GM12864 (cell line): Measurements from ENCODE around the gene RND3.

Experiments
- DNase-seq: peaks from one replicate; pipeline ENCODE4 v3.0.0-alpha.2; 2011; ENCODE audit warnings: low read depth
- H3K4me3 ChIP-seq: 2 replicates; pipeline ENCODE4 v1.5.1; 2011; ENCODE audit warnings: mild to moderate bottlenecking, low read depth, low read length, control low read depth
- TF ChIP-seq, protein P1 (sequence below): IDR thresholded peaks from 2 replicates; pipeline ENCODE4 v1.5.1; 2011; ENCODE audit warnings: low read depth, mild to moderate bottlenecking, moderate library complexity, low read length, control low read depth, inconsistent platforms; ENCODE audit errors: missing control alignments

RND3 gene

DNA sequence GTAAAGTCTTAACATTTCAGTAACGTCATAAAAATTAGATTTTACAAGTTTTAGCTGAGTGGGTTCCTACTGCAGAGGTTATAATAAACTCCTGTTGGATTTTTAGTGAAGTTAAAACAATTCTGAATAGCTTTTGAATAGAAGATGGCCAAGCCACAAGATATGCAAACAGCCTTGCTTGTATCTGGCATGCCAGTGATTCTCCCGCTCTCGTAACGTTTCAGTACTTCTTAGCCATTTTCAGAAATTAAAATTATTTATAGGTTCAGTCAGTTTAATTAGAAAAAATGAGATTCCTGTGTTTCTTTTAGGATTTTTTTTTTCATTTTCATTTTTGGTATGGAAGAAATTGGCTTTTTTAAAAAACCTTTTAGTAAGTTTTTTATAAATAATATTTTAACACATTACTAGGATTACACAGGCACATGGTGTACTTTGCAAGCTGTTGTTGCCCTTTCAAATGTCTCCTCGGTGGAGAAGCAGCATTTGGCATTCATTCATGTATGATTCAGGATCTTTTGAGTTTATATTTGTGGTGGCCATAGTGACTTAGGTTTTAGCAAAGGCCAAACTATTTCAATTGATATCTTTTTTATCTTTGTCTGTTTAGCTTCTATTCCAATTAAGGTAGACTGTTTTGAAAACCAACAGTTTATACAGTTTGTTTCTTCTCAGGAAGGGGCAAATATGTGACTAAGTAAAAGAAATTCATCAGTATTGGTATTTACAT lies 30.6 kb upstream of the RND3 start:
- H3K4me3 ChIP-seq: no peak overlapping the region
- DNase-seq: no peak
- TF ChIP-seq, protein P1, sequence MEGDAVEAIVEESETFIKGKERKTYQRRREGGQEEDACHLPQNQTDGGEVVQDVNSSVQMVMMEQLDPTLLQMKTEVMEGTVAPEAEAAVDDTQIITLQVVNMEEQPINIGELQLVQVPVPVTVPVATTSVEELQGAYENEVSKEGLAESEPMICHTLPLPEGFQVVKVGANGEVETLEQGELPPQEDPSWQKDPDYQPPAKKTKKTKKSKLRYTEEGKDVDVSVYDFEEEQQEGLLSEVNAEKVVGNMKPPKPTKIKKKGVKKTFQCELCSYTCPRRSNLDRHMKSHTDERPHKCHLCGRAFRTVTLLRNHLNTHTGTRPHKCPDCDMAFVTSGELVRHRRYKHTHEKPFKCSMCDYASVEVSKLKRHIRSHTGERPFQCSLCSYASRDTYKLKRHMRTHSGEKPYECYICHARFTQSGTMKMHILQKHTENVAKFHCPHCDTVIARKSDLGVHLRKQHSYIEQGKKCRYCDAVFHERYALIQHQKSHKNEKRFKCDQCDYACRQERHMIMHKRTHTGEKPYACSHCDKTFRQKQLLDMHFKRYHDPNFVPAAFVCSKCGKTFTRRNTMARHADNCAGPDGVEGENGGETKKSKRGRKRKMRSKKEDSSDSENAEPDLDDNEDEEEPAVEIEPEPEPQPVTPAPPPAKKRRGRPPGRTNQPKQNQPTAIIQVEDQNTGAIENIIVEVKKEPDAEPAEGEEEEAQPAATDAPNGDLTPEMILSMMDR: no peak

DNA sequence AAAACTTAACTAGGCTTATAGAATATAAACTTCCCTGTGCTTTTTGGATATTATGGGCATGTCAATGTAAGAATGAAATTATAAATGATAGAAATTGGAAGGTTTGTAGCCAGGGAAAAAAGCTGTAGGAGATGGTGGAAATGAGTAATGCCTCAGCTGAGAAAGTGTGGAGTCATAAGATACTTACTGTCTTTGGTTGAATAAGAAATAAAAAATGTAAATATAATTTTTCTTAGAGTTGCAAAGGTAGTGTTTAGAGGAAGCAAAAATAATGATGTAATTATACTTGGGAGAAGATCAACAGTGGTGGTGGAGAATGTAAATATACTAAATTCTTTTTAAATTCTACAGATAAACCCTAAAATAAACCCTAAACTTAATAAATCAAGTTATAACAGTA lies 26.2 kb upstream of the RND3 start:
- TF ChIP-seq, protein P1: no peak
- no peak for DNase-seq
- no peak overlapping the region for H3K4me3 ChIP-seq

DNA sequence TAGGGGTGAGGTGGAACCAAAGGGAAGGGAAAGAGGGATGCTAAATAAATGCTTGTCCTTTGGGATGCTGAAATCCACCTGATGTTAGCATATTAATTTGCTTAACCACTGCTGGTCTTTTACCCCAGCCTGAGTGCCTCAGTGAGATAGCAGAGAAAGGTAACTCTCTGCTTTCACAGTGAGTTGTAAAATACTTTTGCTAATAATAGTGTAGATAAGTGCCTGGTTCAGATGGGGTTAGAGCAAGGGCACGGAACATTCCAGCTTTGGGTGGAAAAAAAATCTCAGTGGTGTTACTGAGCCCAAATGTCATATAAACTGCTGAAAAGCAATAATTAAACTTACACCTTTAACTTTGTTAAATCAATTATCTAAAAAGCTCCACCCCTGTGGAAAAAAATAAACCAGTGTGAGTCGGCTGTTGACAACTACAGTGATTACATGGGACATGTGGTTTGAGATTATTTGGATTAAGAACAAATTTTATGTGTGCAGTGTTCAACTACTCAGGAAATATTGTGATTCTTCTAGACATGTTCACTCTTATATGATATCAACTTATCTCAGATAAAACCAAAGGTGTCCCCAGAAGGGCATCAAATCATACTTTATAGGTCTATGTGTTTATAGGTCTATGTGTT lies 21.1 kb upstream of the RND3 start:
- H3K4me3 ChIP-seq: no peak overlapping the region
- no peak for DNase-seq
- TF ChIP-seq, protein P1: no peak

DNA sequence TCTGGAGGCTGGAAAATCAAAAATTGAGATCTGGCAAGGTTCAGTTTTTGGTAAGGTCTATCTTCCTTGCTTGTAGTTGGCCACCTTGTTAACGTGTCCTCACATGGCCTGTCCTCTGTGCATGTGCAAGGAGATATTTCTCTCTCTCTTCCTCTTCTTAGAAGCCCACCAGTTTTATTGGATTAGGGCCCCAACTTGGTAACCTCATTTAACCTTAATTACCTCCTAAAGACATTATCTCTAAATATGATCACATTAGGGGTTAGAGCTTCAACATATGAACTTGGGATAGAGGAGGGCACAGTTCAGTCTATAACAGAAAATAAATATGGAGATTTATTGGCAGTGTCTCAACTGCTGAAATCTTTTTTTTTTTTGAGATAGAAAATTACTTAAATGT lies 19.6 kb upstream of the RND3 start:
- TF ChIP-seq, protein P1: no peak
- DNase-seq: no peak

DNA sequence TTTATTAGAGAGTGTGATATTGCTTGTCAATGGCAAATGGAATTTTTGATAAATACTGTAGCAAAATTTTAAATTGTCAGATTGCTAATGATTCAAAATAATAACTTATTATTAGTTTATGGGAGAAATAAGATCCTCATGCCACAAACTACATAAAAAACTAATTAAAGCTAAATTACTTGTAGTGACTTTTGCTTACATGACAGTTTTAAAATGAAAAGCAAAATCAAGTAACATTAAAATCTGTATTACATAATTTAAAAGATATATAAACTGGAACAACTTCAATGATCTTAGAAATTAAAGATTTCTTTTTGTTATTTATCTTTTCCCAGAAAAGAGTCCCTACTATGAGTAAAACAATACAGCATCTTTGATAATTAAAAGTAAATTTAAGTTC lies 17.7 kb upstream of the RND3 start:
- TF ChIP-seq, protein P1: no peak
- no peak overlapping the region for H3K4me3 ChIP-seq
- no peak for DNase-seq

More for the DNA sequence above, 19.6 kb upstream of the RND3 start:
- H3K4me3 ChIP-seq: no peak overlapping the region

DNA sequence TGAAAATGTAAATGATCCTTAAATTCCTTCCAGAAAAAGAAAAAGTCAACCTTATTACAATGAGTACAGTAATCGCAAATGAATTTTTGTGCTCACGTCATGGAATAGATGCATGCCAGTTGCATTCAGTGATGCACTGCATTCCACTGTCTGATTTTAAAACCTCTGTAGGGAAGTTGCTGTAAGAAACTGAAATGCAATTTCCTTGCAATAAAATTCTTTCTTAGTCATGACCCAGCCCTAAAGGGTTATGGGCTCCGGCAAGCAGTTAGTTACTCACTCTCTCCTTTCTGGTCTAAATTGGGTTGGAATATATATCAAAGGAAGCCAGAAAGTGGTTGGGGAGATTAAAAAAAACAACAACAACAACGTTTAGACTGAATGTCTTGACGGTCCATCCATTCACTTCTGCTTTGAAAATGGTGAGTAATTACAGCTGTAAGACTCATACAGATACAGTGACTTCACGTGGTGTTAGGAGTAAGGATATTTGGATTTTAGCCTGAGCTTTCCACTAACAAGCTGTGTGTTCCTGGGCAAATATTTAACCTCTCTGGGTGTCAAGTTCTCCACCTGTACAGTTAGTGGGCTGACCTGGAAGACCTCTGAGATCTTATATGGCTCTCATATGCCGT lies 8.6 kb upstream of the RND3 start:
- no peak overlapping the region for H3K4me3 ChIP-seq
- TF ChIP-seq, protein P1: no peak
- DNase-seq: no peak
